ENCODE data around the gene PEPD. TPM values are rescaled to one million over a fixed set of nuclear protein-coding genes. Genes with fewer than 3 reads are reported as not detected.

Gene PEPD
- total RNA-seq, 2 experiments from 2014 or later: 38.1 to 44.5 TPM

GRCh38 chr19:33397536-33398360, 123.8 kb downstream of the PEPD start:
- Mint-ChIP-seq H3K4me1 (no peaks in the 10 kb centered on the region), H3K36me3 (ENCODE audit: low read depth) (no peaks in the 10 kb centered on the region), H3K27ac (no peak overlapping the region), H3K4me3 (no peak overlapping the region), H3K9me3 (no peaks in the 10 kb centered on the region), H3K27me3 (no peaks in the 10 kb centered on the region)
- CTCF ChIA-PET: interaction anchor here (0.7 to 0.9 kb wide), 2 partner anchors 9 to 24 kb away, joined by 3 read pairs; no protein-coding TSS in a partner anchor
- POLR2A ChIA-PET: no interaction called here
- no peak for DNase-seq

- H3K4me1 Mint-ChIP-seq: no peaks in the 10 kb centered on the region
These were observed 124.7 kb downstream of the PEPD start for GRCh38 chr19:33396701-33397535.

GRCh38 chr19:33395561-33396550, 125.7 kb downstream of the PEPD start:
- Mint-ChIP-seq H3K36me3 (ENCODE audit: low read depth) (no peaks in the 10 kb centered on the region), H3K27ac (no peak overlapping the region), H3K27me3 (no peaks in the 10 kb centered on the region), H3K4me1 (no peaks in the 10 kb centered on the region), H3K4me3 (no peak overlapping the region), H3K9me3 (no peaks in the 10 kb centered on the region)
- no peak for DNase-seq
- POLR2A ChIA-PET: no interaction called here
- CTCF ChIA-PET: interaction anchor here (0.6 to 1.5 kb wide), 2 partner anchors 22 to 253 kb away, joined by 4 to 5 read pairs; partner anchors contain the start of gene CEBPG

More at GRCh38 chr19:33396701-33397535, 124.7 kb downstream of the PEPD start:
- POLR2A ChIA-PET: no interaction called here
- H3K9me3 Mint-ChIP-seq: no peaks in the 10 kb centered on the region
- H3K4me3 Mint-ChIP-seq: no peak overlapping the region
- no peaks in the 10 kb centered on the region for H3K27me3 Mint-ChIP-seq
- no peak overlapping the region for H3K27ac Mint-ChIP-seq
- no peaks in the 10 kb centered on the region for H3K36me3 Mint-ChIP-seq (ENCODE audit: low read depth)
- CTCF ChIA-PET: interaction anchor here (0.7 to 0.9 kb wide), 2 partner anchors 10 to 23 kb away, joined by 3 read pairs; no protein-coding TSS in a partner anchor
- DNase-seq: no peak

- no peaks in the 10 kb centered on the region for H3K9me3 Mint-ChIP-seq
These were observed 126.6 kb downstream of the PEPD start for GRCh38 chr19:33394723-33395560.

GRCh38 chr19:33394006-33394722, 127.4 kb downstream of the PEPD start:
- ChIA-PET POLR2A (no interaction called here), CTCF (interaction anchor here (1.3 to 1.5 kb wide), 2 partner anchors 10 to 20 kb away, joined by 4 read pairs; partner anchors contain the start of gene CEBPG)
- H3K36me3 Mint-ChIP-seq (ENCODE audit: low read depth): no peaks in the 10 kb centered on the region
- H3K27me3 Mint-ChIP-seq: no peaks in the 10 kb centered on the region
- no peak for DNase-seq
- no peaks in the 10 kb centered on the region for H3K9me3 Mint-ChIP-seq
- no peaks in the 10 kb centered on the region for H3K4me1 Mint-ChIP-seq
- no peak overlapping the region for H3K4me3 Mint-ChIP-seq
- no peak overlapping the region for H3K27ac Mint-ChIP-seq

More at GRCh38 chr19:33394723-33395560, 126.6 kb downstream of the PEPD start:
- H3K4me1 Mint-ChIP-seq: no peaks in the 10 kb centered on the region
- DNase-seq: no peak
- H3K27me3 Mint-ChIP-seq: no peaks in the 10 kb centered on the region
- no peaks in the 10 kb centered on the region for H3K36me3 Mint-ChIP-seq (ENCODE audit: low read depth)
- no peak overlapping the region for H3K4me3 Mint-ChIP-seq
- ChIA-PET POLR2A (no interaction called here), CTCF (interaction anchor here (1.3 to 1.5 kb wide), 2 partner anchors 9 to 21 kb away, joined by 4 read pairs; partner anchors contain the start of gene CEBPG)
- peak overlapping the region; percentile 50 for H3K27ac Mint-ChIP-seq

GRCh38 chr19:33393286-33394005, 128.1 kb downstream of the PEPD start:
- Mint-ChIP-seq H3K36me3 (ENCODE audit: low read depth) (no peaks in the 10 kb centered on the region), H3K27ac (no peak overlapping the region), H3K4me1 (no peaks in the 10 kb centered on the region), H3K9me3 (no peaks in the 10 kb centered on the region), H3K27me3 (no peaks in the 10 kb centered on the region), H3K4me3 (no peak overlapping the region)
- ChIA-PET POLR2A (no interaction called here), CTCF (interaction anchor here (1.3 kb wide), 1 partner anchor 11 kb away, joined by 4 read pairs; no protein-coding TSS in a partner anchor)
- DNase-seq: no peak

- DNase-seq: no peak
- Mint-ChIP-seq H3K27me3 (no peaks in the 10 kb centered on the region), H3K4me1 (no peaks in the 10 kb centered on the region), H3K36me3 (ENCODE audit: low read depth) (no peaks in the 10 kb centered on the region), H3K27ac (no peak overlapping the region), H3K9me3 (no peaks in the 10 kb centered on the region), H3K4me3 (no peak overlapping the region)
- POLR2A ChIA-PET: no interaction called here
- CTCF ChIA-PET: interaction anchor here (1.1 kb wide), 1 partner anchor 16 kb away, joined by 3 read pairs; no protein-coding TSS in a partner anchor
These were observed 129.0 kb downstream of the PEPD start for GRCh38 chr19:33392341-33393285.

- Mint-ChIP-seq H3K4me1 (no peaks in the 10 kb centered on the region), H3K36me3 (ENCODE audit: low read depth) (no peaks in the 10 kb centered on the region), H3K4me3 (no peak overlapping the region), H3K27me3 (no peaks in the 10 kb centered on the region), H3K27ac (no peak overlapping the region), H3K9me3 (no peaks in the 10 kb centered on the region)
- ChIA-PET CTCF (interaction anchor here (1.1 kb wide), 1 partner anchor 17 kb away, joined by 3 read pairs; no protein-coding TSS in a partner anchor), POLR2A (no interaction called here)
- no peak for DNase-seq
These were observed 129.9 kb downstream of the PEPD start for GRCh38 chr19:33391631-33392249.

- no peak overlapping the region for H3K4me3 Mint-ChIP-seq
- CTCF ChIA-PET: interaction anchor here (1.1 kb wide), 1 partner anchor 17 kb away, joined by 3 read pairs; no protein-coding TSS in a partner anchor
- DNase-seq: no peak
- no peaks in the 10 kb centered on the region for H3K27me3 Mint-ChIP-seq
- no peaks in the 10 kb centered on the region for H3K4me1 Mint-ChIP-seq
- H3K36me3 Mint-ChIP-seq (ENCODE audit: low read depth): no peaks in the 10 kb centered on the region
- POLR2A ChIA-PET: no interaction called here
- no peaks in the 10 kb centered on the region for H3K9me3 Mint-ChIP-seq
- H3K27ac Mint-ChIP-seq: no peak overlapping the region
These were observed 130.5 kb downstream of the PEPD start for GRCh38 chr19:33390908-33391630.

Data from activated CD4-positive, alpha-beta T cell treated with anti-CD3 and anti-CD28 coated beads, Interleukin-2, amount 10 ng/mL, durations not matched to agents 7 days and 5 days (primary cell).